NCI-H1694 treated with DMSO at 0.1 percent for 48 hours (cell line): ENCODE data around the gene PTGES3L.
"Not testable (repeated sequence)": the region's sequence is repeated elsewhere in the genome, so short reads cannot be mapped to it uniquely, and the experiment has no call there.

Source experiments
- DNase-seq: peaks from one replicate; lab custom pipeline; 2025; lab: John Stamatoyannopoulos, UW

Gene PTGES3L

GRCh38 chr17:43014020-43014648 lies 34.3 kb upstream of the PTGES3L start:
- no peak for DNase-seq

- no peak for DNase-seq
These were observed 33.4 kb upstream of the PTGES3L start for GRCh38 chr17:43013296-43013695.

GRCh38 chr17:43011728-43012472 lies 32.0 kb upstream of the PTGES3L start:
- DNase-seq = no peak

- no peak for DNase-seq
These were observed 30.9 kb upstream of the PTGES3L start for GRCh38 chr17:43010667-43011308.

GRCh38 chr17:43006639-43007551 lies 27.0 kb upstream of the PTGES3L start, which contains the start of gene IFI35:
Gene IFI35 (plus strand): TSS chr17:43006784. CDS start chr17:43006948, 164 bp downstream.
- peak; percentile 30 for DNase-seq

- DNase-seq = no peak
These were observed 23.8 kb upstream of the PTGES3L start for GRCh38 chr17:43003542-43004172.

GRCh38 chr17:43000894-43001293 lies 21.0 kb upstream of the PTGES3L start:
- DNase-seq = not testable (repeated sequence)

GRCh38 chr17:42999003-42999525 lies 19.2 kb upstream of the PTGES3L start:
- no peak for DNase-seq

GRCh38 chr17:42997984-42998938 lies 18.4 kb upstream of the PTGES3L start, which contains the start of gene RPL27:
Gene RPL27 (plus strand): TSS chr17:42998419. CDS start chr17:42998751, 332 bp downstream.
- peak; percentile 99 for DNase-seq

GRCh38 chr17:42997390-42997983 lies 17.6 kb upstream of the PTGES3L start:
- DNase-seq = no peak

GRCh38 chr17:42993913-42994312 lies 14.0 kb upstream of the PTGES3L start:
- DNase-seq = not testable (repeated sequence)

- no peak for DNase-seq
These were observed 13.0 kb upstream of the PTGES3L start for GRCh38 chr17:42992872-42993271.

- no peak for DNase-seq
These were observed 11.6 kb upstream of the PTGES3L start for GRCh38 chr17:42991471-42991870.

- no peak for DNase-seq
These were observed 10.1 kb upstream of the PTGES3L start for GRCh38 chr17:42989726-42990652.

GRCh38 chr17:42989141-42989540 lies 9.3 kb upstream of the PTGES3L start:
- no peak for DNase-seq

- DNase-seq = no peak
These were observed 5.3 kb upstream of the PTGES3L start for GRCh38 chr17:42985225-42985624.

GRCh38 chr17:42982266-42982665 lies 2.4 kb upstream of the PTGES3L start:
- DNase-seq = no peak

- no peak for DNase-seq
These were observed 1.0 kb upstream of the PTGES3L start for GRCh38 chr17:42980766-42981397.
